Keratinocyte (primary cell): Measurements from ENCODE around the gene CREG2. TPM values are rescaled to one million over a fixed set of nuclear protein-coding genes. Genes with fewer than 3 reads are reported as not detected.

Experiments used
- DNase-seq: peaks from one replicate; pipeline ENCODE4 v3.0.0-alpha.2; 2011; ENCODE audit warnings: low read depth, missing footprints, low spot score
- FAIRE-seq: peaks from 2 replicates; lab custom pipeline; 2011; peaks lifted over from hg19 to GRCh38; lab: Jason Lieb, UNC
- H2AFZ ChIP-seq: 2 replicates; pipeline ENCODE4 v1.6.0; 2012; ENCODE audit warnings: low read length, control low read depth, inconsistent platforms; ENCODE audit not compliant: control insufficient read depth
- H3K27ac ChIP-seq: 2 replicates; pipeline ENCODE4 v1.5.1; 2011; ENCODE audit warnings: low read length; ENCODE audit not compliant: control insufficient read depth, insufficient read depth
- H3K27me3 ChIP-seq: 3 replicates; pipeline ENCODE4 v1.6.0; 2011; ENCODE audit warnings: low read length; ENCODE audit not compliant: control insufficient read depth, insufficient read depth; ENCODE audit errors: extremely low read depth
- H3K36me3 ChIP-seq, 2 experiments: 2 replicates in 1 of 2; 3 replicates in 1 of 2; pipeline ENCODE4 v1.5.1; 2011; ENCODE audit warnings: low read length in 2 of 2, mild to moderate bottlenecking in 1 of 2; ENCODE audit not compliant: control insufficient read depth in 2 of 2, insufficient read depth in 2 of 2; ENCODE audit errors: extremely low read depth in 1 of 2
- H3K4me1 ChIP-seq: 3 replicates; pipeline ENCODE4 v1.5.1; 2011; ENCODE audit warnings: low read length; ENCODE audit not compliant: control insufficient read depth, insufficient read depth; ENCODE audit errors: extremely low read depth
- H3K4me2 ChIP-seq: 3 replicates; pipeline ENCODE4 v1.6.0; 2011; ENCODE audit warnings: low read depth, low read length; ENCODE audit not compliant: control insufficient read depth, insufficient read depth; ENCODE audit errors: extremely low read depth
- H3K4me3 ChIP-seq, 3 experiments: fragments of 200-600 bp in 1 of 3; sonication (generic) in 1 of 3; 2 replicates in 2 of 3; 3 replicates in 1 of 3; pipeline ENCODE4 v1.5.1; 2011 to 2016; ENCODE audit warnings: low read length in 3 of 3, mild to moderate bottlenecking in 3 of 3, control low read depth in 2 of 3, inconsistent platforms in 1 of 3, low read depth in 1 of 3, mixed read lengths in 1 of 3, mixed run types in 1 of 3, moderate library complexity in 1 of 3; ENCODE audit not compliant: control insufficient read depth in 2 of 3, insufficient read depth in 2 of 3; ENCODE audit errors: extremely low read depth in 1 of 3
- H3K79me2 ChIP-seq: 2 replicates; pipeline ENCODE4 v1.6.0; 2012; ENCODE audit warnings: low read length; ENCODE audit not compliant: control insufficient read depth, insufficient read depth
- H3K9ac ChIP-seq: 3 replicates; pipeline ENCODE4 v1.6.0; 2011; ENCODE audit warnings: low read length; ENCODE audit not compliant: control insufficient read depth, insufficient read depth; ENCODE audit errors: extremely low read depth
- H3K9me1 ChIP-seq: 3 replicates; pipeline ENCODE4 v1.6.0; 2011; ENCODE audit warnings: low read length; ENCODE audit not compliant: control insufficient read depth, insufficient read depth; ENCODE audit errors: extremely low read depth
- H3K9me3 ChIP-seq: 2 replicates; pipeline ENCODE4 v1.5.1; 2012; ENCODE audit warnings: low read depth, low read length; ENCODE audit not compliant: control insufficient read depth
- H4K20me1 ChIP-seq: 3 replicates; pipeline ENCODE4 v1.6.0; 2011; ENCODE audit warnings: low read length; ENCODE audit not compliant: control insufficient read depth, insufficient read depth; ENCODE audit errors: extremely low read depth
- EZH2 ChIP-seq: IDR thresholded peaks from one replicate; pipeline ENCODE4 v1.6.1; 2012; ENCODE audit warnings: inconsistent platforms, mild to moderate bottlenecking, low read length, moderate library complexity
- dilution Hi-C: fragments of 300-500 bp; cut with MboI; formaldehyde crosslinking; loops from one replicate; pipeline ENCODE4 v1.7.0; 2020; ENCODE audit warnings: low sequenced_read_pairs; ENCODE audit not compliant: extremely low pct_ligation_motif_present
- polyA plus RNA-seq, 5 experiments: library from polyadenylated mRNA; depleted of rRNA in 3 of 5; stranded (reverse) in 3 of 5; stranded (forward) in 1 of 5; unstranded in 1 of 5; fragments of >200 nt; gene quantifications; 1 replicate in 1 of 5; 2 replicates in 3 of 5; 3 replicates in 1 of 5; pipeline versions ENCODE4 v1.2.1 to v1.2.3, GENCODE V29; 2011 to 2012; ENCODE audit warnings: missing spikeins in 2 of 5, low read depth in 1 of 5, low replicate concordance in 1 of 5
- TF ChIP-seq, protein P1 (sequence below), 3 experiments: IDR thresholded peaks in 1 of 3; conservative IDR thresholded peaks in 1 of 3; optimal IDR thresholded peaks in 1 of 3; 2 replicates in 2 of 3; 3 replicates in 1 of 3; pipeline versions ENCODE3 to v1.5.1; 2011; ENCODE audit warnings: low read length in 3 of 3, mild to moderate bottlenecking in 3 of 3, moderate library complexity in 2 of 3, control low read depth in 1 of 3, inconsistent platforms in 1 of 3; ENCODE audit not compliant: insufficient read depth in 2 of 3; ENCODE audit errors: extremely low read depth in 1 of 3

The CREG2 gene
- polyA plus RNA-seq, 1 donor (not counting 4 experiments of a cell fraction or from before 2014, with no cell fraction given), result 1.7 TPM

DNA sequence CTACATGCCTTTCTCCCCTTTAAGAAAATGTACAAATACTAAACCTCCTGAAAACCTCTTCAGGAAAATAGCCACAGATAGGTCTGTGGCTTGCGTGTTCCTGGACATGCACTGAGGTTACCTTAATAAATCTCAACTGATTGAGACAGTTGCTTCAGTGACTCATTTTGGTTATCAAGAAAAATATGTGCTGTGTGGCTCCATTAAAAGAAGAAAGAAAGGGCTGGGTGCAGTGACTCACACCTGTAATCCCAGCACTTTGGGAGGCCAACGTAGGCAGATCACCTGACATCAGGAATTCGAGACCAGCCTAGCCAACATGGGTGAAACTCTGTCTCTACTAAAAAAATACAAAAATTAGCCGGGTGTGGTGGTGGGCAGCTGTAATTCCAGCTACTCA lies 27.1 kb downstream of the CREG2 start:
- FAIRE-seq (peak; percentile 90), DNase-seq (no peak)
- Histone ChIP-seq H3K9me1 (no peaks in the 10 kb centered on the region), H3K4me3 (no peak overlapping the region), H4K20me1 (no peaks in the 10 kb centered on the region), H3K4me2 (peak overlapping the region; percentile 68), H3K27ac (peak overlapping the region; percentile 82), H3K4me1 (peaks cover 49% of the 10 kb centered on the region), H3K79me2 (no peaks in the 10 kb centered on the region), H2AFZ (no peak overlapping the region), H3K36me3 (no peaks in the 10 kb centered on the region), H3K27me3 (no peaks in the 10 kb centered on the region), H3K9ac (peak overlapping the region; percentile 43), H3K9me3 (no peaks in the 10 kb centered on the region)
- TF ChIP-seq, protein P1, sequence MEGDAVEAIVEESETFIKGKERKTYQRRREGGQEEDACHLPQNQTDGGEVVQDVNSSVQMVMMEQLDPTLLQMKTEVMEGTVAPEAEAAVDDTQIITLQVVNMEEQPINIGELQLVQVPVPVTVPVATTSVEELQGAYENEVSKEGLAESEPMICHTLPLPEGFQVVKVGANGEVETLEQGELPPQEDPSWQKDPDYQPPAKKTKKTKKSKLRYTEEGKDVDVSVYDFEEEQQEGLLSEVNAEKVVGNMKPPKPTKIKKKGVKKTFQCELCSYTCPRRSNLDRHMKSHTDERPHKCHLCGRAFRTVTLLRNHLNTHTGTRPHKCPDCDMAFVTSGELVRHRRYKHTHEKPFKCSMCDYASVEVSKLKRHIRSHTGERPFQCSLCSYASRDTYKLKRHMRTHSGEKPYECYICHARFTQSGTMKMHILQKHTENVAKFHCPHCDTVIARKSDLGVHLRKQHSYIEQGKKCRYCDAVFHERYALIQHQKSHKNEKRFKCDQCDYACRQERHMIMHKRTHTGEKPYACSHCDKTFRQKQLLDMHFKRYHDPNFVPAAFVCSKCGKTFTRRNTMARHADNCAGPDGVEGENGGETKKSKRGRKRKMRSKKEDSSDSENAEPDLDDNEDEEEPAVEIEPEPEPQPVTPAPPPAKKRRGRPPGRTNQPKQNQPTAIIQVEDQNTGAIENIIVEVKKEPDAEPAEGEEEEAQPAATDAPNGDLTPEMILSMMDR (optimal IDR thresholded peaks at IDR 0.05 in 1 of 3, IDR thresholded peaks at IDR 0.05 in 1 of 3, conservative IDR thresholded peaks at IDR 0.05 in 1 of 3; ENCODE audit: extremely low read depth in 1 of 3, insufficient read depth in 2 of 3, low read length in 3 of 3), result no peak
- no peak for TF ChIP-seq EZH2
- dilution Hi-C loops, result no loop called here

DNA sequence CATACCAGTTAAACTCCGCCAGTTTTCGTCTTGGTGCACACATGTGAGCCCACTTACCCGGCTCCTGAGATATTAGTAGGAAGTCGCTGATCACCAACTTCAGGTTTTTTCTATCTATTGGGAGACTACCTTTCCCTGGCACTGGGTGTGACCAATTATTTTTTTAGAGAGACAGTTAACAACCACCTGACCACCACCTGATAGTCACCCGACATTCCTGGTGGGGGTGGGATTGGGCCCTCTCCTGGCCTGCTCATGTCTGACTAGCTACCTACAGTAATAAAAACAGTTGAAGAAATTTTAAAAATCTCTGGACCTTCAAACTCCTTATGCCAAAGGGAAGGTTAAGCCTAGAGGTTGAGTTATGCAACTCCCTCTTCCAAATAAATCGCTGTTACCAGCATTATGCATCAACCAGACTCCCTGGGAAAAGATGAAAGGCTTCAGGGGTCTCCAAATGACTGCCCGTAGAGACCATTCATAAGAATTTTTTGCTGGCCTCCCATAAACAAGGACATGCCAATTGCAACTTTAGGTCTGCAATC lies 27.8 kb downstream of the CREG2 start:
- TF ChIP-seq EZH2, result no peak
- TF ChIP-seq, protein P1 (optimal IDR thresholded peaks at IDR 0.05 in 1 of 3, IDR thresholded peaks at IDR 0.05 in 1 of 3, conservative IDR thresholded peaks at IDR 0.05 in 1 of 3; ENCODE audit: extremely low read depth in 1 of 3, insufficient read depth in 2 of 3, low read length in 3 of 3), result no peak
- FAIRE-seq (no peak), DNase-seq (no peak)
- dilution Hi-C loops, result no loop called here
- Histone ChIP-seq H3K9ac (no peak overlapping the region), H3K4me1 (peaks cover 54% of the 10 kb centered on the region), H3K36me3 (no peaks in the 10 kb centered on the region), H3K27me3 (no peaks in the 10 kb centered on the region), H3K4me3 (no peak overlapping the region), H4K20me1 (no peaks in the 10 kb centered on the region), H3K79me2 (no peaks in the 10 kb centered on the region), H3K9me1 (no peaks in the 10 kb centered on the region), H2AFZ (no peak overlapping the region), H3K27ac (peak overlapping the region; percentile 82), H3K4me2 (peak overlapping the region; percentile 68), H3K9me3 (no peaks in the 10 kb centered on the region)
